HCT116 (cell line): ENCODE measurements around the gene RTL10. TPM values are rescaled to one million over a fixed set of nuclear protein-coding genes. Genes with fewer than 3 reads are reported as not detected.

ENCODE experiments used
- CBX3 ChIP-seq: IDR thresholded peaks from 2 replicates; pipeline ENCODE4 v1.6.1; 2012; ENCODE audit warnings: low read depth
- CTCF ChIP-seq, 3 experiments: fragments of 200-600 bp in 1 of 3; sonication (generic) in 1 of 3; IDR thresholded peaks in 2 of 3; conservative IDR thresholded peaks in 1 of 3; 2 replicates each; pipeline ENCODE4 v1.5.1; 2012 to 2017; ENCODE audit warnings: low read depth in 2 of 3, low read length in 2 of 3, antibody characterized with exemption in 1 of 3, borderline replicate concordance in 1 of 3, control low read depth in 1 of 3, mild to moderate bottlenecking in 1 of 3, mixed read lengths in 1 of 3, mixed run types in 1 of 3, moderate library complexity in 1 of 3; ENCODE audit not compliant: insufficient read depth in 1 of 3
- EGR1 ChIP-seq: IDR thresholded peaks from 2 replicates; pipeline ENCODE4 v1.6.1; 2012; ENCODE audit warnings: low read depth
- ELF1 ChIP-seq: IDR thresholded peaks from 2 replicates; pipeline ENCODE4 v1.6.1; 2012; ENCODE audit warnings: low read depth, borderline replicate concordance
- FOSL1 ChIP-seq: IDR thresholded peaks from 2 replicates; pipeline ENCODE4 v1.6.1; 2012; ENCODE audit warnings: low read depth
- MAX ChIP-seq: IDR thresholded peaks from 2 replicates; pipeline ENCODE4 v1.6.1; 2012
- POLR2AphosphoS5 ChIP-seq: IDR thresholded peaks from 2 replicates; pipeline ENCODE4 v1.6.1; 2011; ENCODE audit warnings: mild to moderate bottlenecking, low read depth, low read length, moderate library complexity
- RAD21 ChIP-seq: IDR thresholded peaks from 2 replicates; pipeline ENCODE4 v1.6.1; 2012; ENCODE audit warnings: low read depth, mild to moderate bottlenecking
- REST ChIP-seq: IDR thresholded peaks from 2 replicates; pipeline ENCODE4 v1.6.1; 2012; ENCODE audit warnings: low read depth
- SIN3A ChIP-seq: IDR thresholded peaks from 2 replicates; pipeline ENCODE4 v1.6.1; 2012; ENCODE audit warnings: low read depth
- SRF ChIP-seq: IDR thresholded peaks from 2 replicates; pipeline ENCODE4 v1.6.1; 2012; ENCODE audit warnings: low read depth
- total RNA-seq: library from RNA; stranded (reverse); gene quantifications from one replicate; pipeline ENCODE4 v1.2.1, GENCODE V29; 2021; ENCODE audit not compliant: unreplicated experiment

RTL10 gene
- total RNA-seq, 1 experiment from 2014 or later = 24.6 TPM

- TF ChIP-seq CTCF (IDR thresholded peaks at IDR 0.05 in 2 of 3, conservative IDR thresholded peaks at IDR 0.05 in 1 of 3; ENCODE audit: borderline replicate concordance in 1 of 3, insufficient read depth in 1 of 3, low read depth in 2 of 3, low read length in 2 of 3) (no peak), RAD21 (no peak), CBX3 (no peak), POLR2AphosphoS5 (no peak), SRF (no peak), ELF1 (no peak), EGR1 (no peak), SIN3A (no peak), MAX (no peak), REST (no peak), FOSL1 (no peak)
Observed at GRCh38 chr22:19864538-19865106, 9.9 kb upstream of the RTL10 start (continued).
